NCI-H146 treated with DMSO at 0.1 percent for 48 hours (cell line): Measurements from ENCODE around the gene BTBD18.
A peak's percentile ranks its signal among the peaks of the same experiment; 100 is the strongest.

ENCODE experiments used
- DNase-seq: peaks from one replicate; lab custom pipeline; 2025; ENCODE audit not compliant: unreplicated experiment; lab: John Stamatoyannopoulos, UW

The BTBD18 gene

GRCh38 chr11:57776577-57777210 is 25.1 kb upstream of the BTBD18 start:
- DNase-seq, result no peak

DNA sequence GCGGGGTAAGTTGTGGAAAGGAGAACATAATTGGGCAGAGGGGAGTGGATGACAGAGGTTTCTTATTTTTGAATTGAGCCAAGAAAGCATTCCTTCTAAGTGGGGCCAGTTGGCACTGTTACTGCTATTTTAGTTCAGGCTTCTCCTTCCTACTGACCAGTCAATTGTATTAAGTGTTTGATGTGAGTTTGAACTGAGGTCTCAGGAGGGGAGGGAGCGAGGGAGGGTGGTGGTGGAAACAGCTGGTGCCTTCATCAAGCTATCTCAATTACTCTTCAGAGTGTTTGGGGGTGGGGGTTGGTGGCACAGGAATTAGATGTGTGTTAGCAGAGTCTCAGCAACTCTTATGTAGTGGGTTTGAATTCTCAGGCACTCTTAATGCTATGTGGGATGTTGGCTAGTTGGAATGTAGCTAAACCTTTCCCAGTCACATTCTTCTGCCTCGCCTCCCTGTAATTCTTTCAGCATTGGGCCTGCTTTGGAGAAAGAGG is 24.5 kb upstream of the BTBD18 start:
- DNase-seq, result no peak

- no peak for DNase-seq
Observed at GRCh38 chr11:57775491-57775890, 23.9 kb upstream of the BTBD18 start.

- no peak for DNase-seq
Observed at GRCh38 chr11:57773026-57773598, 21.5 kb upstream of the BTBD18 start.

DNA sequence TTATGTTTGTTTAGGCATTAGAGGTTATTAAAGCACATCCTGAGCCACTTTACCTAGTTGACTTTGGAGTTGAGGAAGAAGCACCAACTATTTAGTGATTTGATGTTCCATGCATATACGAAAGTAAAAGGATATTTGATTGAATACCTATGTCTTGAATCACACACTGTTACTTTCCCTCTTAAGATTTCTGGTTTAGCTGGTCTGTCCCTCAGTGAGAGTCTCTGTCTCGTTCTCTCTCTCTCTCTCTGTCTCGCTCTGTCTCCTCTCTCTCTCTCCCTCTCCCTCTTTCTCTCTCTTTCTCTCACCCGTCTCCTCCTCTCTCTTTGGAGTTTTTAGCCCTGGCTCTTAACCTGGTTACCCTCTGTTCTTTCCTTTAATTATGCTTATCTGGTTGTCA is 20.9 kb upstream of the BTBD18 start:
- no peak for DNase-seq

DNA sequence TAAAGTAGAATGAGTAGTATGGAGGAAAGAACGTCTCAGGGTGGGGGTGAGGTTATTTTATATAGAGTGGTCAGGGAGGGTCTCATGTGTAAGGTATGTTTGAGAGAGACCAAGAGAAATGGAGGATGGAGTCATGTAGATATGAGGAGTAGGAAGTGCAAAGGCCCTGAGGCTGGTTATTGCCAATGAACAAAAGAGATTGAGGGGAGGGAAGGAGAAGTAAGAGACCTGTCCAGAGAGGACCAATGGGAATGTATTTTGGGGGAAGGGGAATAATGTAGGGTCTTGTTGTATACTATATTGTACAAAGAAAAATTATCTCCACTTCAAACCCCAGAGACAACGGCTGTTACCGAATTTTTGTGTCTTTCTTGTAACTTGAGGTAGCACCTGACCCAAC is 19.7 kb upstream of the BTBD18 start:
- no peak for DNase-seq

DNA sequence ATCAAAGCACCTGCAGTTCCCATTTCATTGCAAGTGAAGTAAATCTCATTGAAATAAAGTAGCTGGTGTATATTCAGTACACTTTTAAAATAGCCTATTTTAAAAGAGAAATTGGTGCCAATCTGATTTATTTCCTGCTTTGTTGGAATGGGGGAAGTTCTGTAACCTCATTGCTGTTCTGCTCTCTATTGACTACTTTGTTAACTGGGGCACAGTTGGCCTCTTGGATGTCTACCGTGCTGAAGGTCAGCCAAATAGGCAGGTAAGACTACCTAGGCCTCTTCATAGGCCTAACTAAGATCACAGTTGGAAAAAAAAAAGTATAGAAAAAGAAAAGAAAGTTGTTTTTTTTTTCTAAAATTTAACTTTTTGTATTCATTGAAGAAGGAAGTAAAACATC is 19.2 kb upstream of the BTBD18 start:
- no peak for DNase-seq

GRCh38 chr11:57764972-57765371 is 13.4 kb upstream of the BTBD18 start:
- DNase-seq, result no peak

DNA sequence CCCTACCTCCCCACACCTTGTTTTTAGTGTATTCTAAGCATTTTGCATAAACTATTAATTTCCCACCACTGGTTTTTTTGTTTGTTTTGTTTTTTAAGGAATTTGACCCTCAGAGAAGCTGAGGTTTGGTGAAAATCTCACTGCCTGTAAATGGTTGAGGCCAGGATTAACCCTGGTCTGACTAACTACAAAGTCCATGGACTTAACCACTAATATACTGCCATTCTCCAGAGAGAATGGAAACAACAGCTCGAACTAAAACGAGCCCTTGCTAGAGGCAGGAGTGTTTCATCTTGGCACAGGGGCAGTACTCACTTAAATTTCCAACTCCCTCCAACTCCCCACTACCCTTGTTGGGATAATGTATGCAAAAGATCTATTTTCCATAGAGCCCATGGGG is 12.9 kb upstream of the BTBD18 start:
- no peak for DNase-seq

GRCh38 chr11:57764021-57764420 is 12.4 kb upstream of the BTBD18 start:
- DNase-seq, result no peak

DNA sequence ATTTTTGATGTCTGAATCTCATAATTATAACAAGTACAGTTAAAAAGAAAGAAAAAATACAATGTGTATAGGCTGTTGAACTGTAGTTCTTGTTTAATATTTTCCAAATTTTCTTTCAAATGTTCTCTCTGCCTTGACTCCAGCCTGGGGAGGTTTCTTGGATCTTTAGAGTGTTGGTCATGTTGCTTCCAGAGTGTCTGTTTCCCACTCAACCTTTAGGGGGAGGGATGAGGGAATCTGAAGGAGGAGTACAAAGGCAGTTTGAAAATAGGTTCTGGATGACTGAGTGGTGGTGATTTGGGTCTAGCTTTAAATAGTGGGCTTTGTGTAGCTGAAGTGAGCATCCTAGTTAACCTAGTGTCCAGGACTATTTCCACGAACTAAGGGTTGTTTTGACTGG is 11.9 kb upstream of the BTBD18 start:
- DNase-seq, result no peak

- no peak for DNase-seq
Observed at GRCh38 chr11:57762235-57762861, 10.7 kb upstream of the BTBD18 start.

DNA sequence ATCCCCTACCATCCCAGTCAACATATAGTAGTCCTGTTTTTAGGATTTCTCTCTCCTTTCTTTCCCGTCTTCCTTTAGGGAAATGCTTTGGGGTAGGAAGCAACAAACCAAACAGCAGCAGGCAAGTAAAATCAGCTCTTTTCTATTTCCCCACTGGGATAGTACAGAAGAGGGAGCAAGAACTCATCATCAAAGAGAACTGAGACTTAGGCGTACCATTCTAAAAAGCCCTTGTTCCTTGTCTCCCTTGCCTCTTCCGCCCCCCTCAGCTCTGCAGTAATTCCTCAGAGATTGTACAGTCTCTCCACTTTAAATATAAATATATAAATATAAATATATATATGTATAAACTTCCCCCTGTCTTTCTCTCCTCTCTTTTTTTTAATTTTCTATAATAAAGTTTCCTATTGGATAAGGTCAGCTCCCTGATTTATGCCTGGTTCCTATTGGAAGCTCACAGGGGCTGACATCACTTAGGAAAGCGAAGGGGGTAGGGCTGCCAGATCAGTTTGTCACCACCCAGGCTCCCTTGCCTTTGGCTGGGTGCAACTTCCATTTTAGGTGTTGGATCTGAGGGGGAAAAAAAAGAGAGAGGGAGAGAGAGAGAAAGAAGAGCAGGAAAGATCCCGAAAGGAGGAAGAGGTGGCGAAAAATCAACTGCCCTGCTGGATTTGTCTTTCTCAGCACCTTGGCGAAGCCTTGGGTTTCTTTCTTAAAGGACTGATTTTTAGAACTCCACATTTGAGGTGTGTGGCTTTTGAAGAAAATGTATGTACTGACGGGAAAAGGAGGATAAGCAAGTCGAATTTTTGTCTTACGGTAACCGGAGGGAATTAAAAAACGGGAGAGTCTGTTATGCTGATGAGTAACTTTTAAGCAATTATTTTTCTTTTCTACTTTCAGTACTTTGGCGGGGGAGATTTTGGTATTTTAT is 9.9 kb upstream of the BTBD18 start, which contains the start of gene CTNND1:
Gene CTNND1 (plus strand): TSS at position 502 of the 934 bp plus-strand sequence. CDS start 29,677 bp downstream, outside the sequence.
- DNase-seq, result peak; percentile 42

GRCh38 chr11:57758174-57758573 is 6.6 kb upstream of the BTBD18 start:
- DNase-seq, result no peak

GRCh38 chr11:57752954-57753353 is 1.3 kb upstream of the BTBD18 start:
- no peak for DNase-seq

- no peak for DNase-seq
Observed at GRCh38 chr11:57751176-57751575, 443 bp downstream of the BTBD18 start.

DNA sequence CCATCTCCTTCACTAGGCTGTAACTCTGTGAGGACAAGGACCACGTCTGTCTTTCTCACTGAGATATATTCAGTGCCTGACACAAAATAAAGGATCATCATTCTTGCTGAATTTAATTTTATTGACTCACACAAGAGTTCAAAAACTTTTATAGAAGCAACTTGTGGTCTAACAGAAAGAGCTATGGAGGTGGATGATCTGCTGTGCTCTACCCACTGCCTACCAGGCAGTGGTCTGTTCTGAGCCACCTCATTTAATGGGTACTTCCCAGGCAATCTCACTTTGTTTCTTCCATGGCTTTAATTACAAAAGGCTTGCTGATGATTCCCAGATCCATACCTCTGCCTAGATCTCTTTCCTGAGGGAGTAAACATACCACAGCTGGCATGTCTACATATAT is 4.7 kb downstream of the BTBD18 start:
- DNase-seq, result no peak

DNA sequence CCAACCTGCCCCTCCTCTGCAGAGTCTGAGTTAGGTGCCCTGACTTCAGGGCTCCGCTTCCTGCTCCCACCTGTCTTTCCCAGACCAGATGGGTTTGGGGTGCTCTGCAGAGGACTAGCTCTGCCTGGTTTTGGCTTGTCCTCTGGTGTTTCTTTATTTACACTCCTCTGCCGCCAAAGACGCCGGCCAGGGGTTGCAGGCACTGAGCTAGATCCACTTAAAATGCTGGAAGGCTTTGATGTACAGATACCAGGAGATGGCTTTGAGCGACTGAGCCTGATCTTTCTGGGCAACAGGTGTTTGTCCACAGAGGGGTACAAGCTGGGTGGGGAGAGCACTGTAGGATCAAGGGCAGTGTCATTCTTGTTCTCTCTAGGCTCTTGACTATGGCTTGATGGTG is 6.4 kb downstream of the BTBD18 start:
- no peak for DNase-seq

DNA sequence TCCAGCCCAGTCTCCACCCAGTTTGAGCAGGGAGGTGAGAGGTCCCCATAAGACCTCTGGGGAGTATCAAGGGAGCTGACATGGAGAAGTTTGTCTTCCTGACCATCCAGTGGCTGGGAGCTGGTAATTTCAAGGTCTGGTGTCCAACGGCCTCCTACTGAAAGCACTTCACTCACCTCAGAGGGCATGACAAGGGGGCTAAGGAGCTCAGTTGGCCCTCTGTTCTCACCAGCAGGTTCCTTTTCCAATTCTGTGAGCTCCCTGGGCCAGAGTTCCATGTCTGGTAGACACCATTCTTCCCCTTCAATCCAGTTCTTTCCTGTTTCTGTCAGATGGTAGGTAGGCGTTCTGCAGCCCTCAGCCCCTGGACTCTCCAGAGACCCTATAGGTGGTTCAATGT is 7.3 kb downstream of the BTBD18 start:
- DNase-seq, result no peak

DNA sequence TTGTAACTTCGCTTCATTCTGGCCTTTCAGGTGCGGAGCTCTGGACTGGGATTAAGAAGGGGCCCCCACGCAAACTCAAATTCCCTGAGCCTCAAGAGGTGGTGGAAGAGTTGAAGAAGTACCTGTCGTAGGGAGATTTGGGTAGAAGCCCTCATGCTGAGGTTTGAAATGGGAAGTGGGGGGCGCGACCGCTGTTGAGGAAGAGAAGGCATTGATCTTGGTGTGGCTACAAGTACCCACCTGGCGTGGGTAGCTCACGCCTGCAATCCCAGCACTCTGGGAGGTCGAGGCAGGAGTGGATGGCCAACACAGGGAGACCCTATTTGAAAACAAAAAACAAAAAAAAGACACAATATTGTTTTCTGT is 9.5 kb downstream of the BTBD18 start:
- no peak for DNase-seq
